ENCODE data around the gene KIAA1755.

- TF ChIP-seq CTCF (IDR thresholded peaks at IDR 0.05) (no peak), ZFX (IDR thresholded peaks at IDR 0.05; ENCODE audit: borderline replicate concordance) (no peak)
These were observed 23.2 kb downstream of the KIAA1755 start for GRCh38 chr20:38237381-38237780.
